H1 (cell line): ENCODE data around the gene NPNT.

ENCODE experiments used
- CBX5 ChIP-seq: fragments of 300-800, 300-1000 bp; sonication (generic); IDR thresholded peaks from 2 replicates; pipeline ENCODE4 v1.7.1; 2016; ENCODE audit warnings: antibody characterized with exemption, low read length, low read depth
- CHD2 ChIP-seq: IDR thresholded peaks from 2 replicates; pipeline ENCODE4 v1.6.1; 2012; ENCODE audit warnings: low read length, improper control_type of control experiment
- CTCF ChIP-seq, 3 experiments: IDR thresholded peaks; 1 replicate in 2 of 3; 2 replicates in 1 of 3; pipeline versions ENCODE4 v1.5.1 to v1.6.1; 2011; ENCODE audit warnings: low read length in 3 of 3, mild to moderate bottlenecking in 3 of 3, inconsistent platforms in 2 of 3, low read depth in 1 of 3, moderate library complexity in 1 of 3; ENCODE audit not compliant: insufficient read depth in 1 of 3; ENCODE audit errors: control extremely low read depth in 1 of 3
- KDM1A ChIP-seq: fragments of 200-600, 300-600 bp; sonication (generic); IDR thresholded peaks from 2 replicates; pipeline ENCODE4 v1.7.1; 2016; ENCODE audit warnings: mild to moderate bottlenecking, low read length, borderline replicate concordance
- TAF1 ChIP-seq: IDR thresholded peaks from 2 replicates; pipeline ENCODE4 v1.6.1; 2011; ENCODE audit warnings: mild to moderate bottlenecking, low read depth, low read length
- TF ChIP-seq, protein P1 (sequence below): IDR thresholded peaks from 2 replicates; pipeline ENCODE4 v1.6.1; 2012; ENCODE audit warnings: inconsistent platforms

GRCh38 chr4:105845559-105845958 lies 49.7 kb upstream of the NPNT start:
- TF ChIP-seq CTCF (IDR thresholded peaks at IDR 0.05; ENCODE audit: control extremely low read depth in 1 of 3, insufficient read depth in 1 of 3, low read depth in 1 of 3, low read length in 3 of 3) (no peak), TAF1 (no peak), CHD2 (no peak), KDM1A (no peak), CBX5 (no peak)
- TF ChIP-seq, protein P1, sequence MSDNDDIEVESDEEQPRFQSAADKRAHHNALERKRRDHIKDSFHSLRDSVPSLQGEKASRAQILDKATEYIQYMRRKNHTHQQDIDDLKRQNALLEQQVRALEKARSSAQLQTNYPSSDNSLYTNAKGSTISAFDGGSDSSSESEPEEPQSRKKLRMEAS = no peak
